Osteocyte (in vitro differentiated cells): Measurements from ENCODE around the gene C1QL3. TPM values are rescaled to one million over a fixed set of nuclear protein-coding genes. Genes with fewer than 3 reads are reported as not detected.

Experiments used
- DNase-seq: peaks from one replicate; pipeline ENCODE4 v3.0.0; 2021; ENCODE audit warnings: mixed read lengths; ENCODE audit not compliant: unreplicated experiment; ENCODE audit errors: extremely low spot score
- H3K27ac Mint-ChIP-seq: one replicate; pipeline ENCODE4 v1.8.0; 2021; ENCODE audit warnings: mild to moderate bottlenecking, mixed read lengths; ENCODE audit not compliant: unreplicated experiment
- H3K27me3 Mint-ChIP-seq: one replicate; pipeline ENCODE4 v1.8.0; 2021; ENCODE audit warnings: mixed read lengths; ENCODE audit not compliant: unreplicated experiment
- H3K36me3 Mint-ChIP-seq: one replicate; pipeline ENCODE4 v1.8.0; 2021; ENCODE audit warnings: mixed read lengths; ENCODE audit not compliant: unreplicated experiment
- H3K4me1 Mint-ChIP-seq: one replicate; pipeline ENCODE4 v1.8.0; 2021; ENCODE audit warnings: mixed read lengths; ENCODE audit not compliant: unreplicated experiment
- H3K4me3 Mint-ChIP-seq: one replicate; pipeline ENCODE4 v1.8.0; 2021; ENCODE audit warnings: mild to moderate bottlenecking, moderate library complexity, mixed read lengths; ENCODE audit not compliant: unreplicated experiment
- H3K9me3 Mint-ChIP-seq: one replicate; pipeline ENCODE4 v1.8.0; 2021; ENCODE audit warnings: mixed read lengths; ENCODE audit not compliant: unreplicated experiment
- total RNA-seq: library from RNA; stranded (reverse); gene quantifications from 2 replicates; pipeline ENCODE4 v1.2.1, GENCODE V29; 2021
- TF ChIP-seq, protein P1 (sequence below): fragments of 200-600 bp; sonication (generic); IDR thresholded peaks from 2 replicates; pipeline ENCODE4 v1.5.0; 2021; ENCODE audit warnings: antibody characterized with exemption, mild to moderate bottlenecking, moderate library complexity

The C1QL3 gene
- total RNA-seq, 1 donor from 2014 or later, result not detected

DNA sequence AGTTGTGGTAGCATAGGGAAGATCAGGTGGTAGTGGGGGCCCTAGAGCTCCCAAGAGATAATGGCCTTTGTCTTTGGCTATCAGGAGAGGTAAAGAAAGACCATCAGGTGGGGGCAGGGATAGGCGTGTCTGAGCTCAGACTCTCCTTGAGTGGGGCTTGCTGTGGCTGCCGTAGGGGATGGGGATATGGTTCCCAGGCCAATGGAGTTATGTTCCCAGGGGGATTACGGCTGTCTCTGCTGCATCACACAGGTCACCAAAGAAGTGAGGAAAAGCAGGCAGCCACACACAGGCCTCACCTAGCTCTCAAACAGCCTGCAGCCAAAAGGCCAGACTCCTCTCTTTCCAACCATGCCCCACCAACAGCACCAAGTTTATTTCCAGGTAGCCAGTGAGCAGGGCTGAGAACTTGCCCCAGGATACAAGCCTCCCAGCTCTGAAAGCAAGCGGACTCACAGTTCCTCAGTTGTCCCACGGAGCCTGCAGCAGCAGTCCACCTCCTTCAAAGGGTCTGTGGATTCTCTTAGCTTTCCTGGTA lies 37.6 kb upstream of the C1QL3 start:
- Mint-ChIP-seq H3K36me3 (no peaks in the 10 kb centered on the region), H3K9me3 (peaks cover 5% of the 10 kb centered on the region), H3K4me3 (no peak overlapping the region), H3K27me3 (peaks cover 55% of the 10 kb centered on the region), H3K4me1 (no peaks in the 10 kb centered on the region), H3K27ac (no peak overlapping the region)
- TF ChIP-seq, protein P1, sequence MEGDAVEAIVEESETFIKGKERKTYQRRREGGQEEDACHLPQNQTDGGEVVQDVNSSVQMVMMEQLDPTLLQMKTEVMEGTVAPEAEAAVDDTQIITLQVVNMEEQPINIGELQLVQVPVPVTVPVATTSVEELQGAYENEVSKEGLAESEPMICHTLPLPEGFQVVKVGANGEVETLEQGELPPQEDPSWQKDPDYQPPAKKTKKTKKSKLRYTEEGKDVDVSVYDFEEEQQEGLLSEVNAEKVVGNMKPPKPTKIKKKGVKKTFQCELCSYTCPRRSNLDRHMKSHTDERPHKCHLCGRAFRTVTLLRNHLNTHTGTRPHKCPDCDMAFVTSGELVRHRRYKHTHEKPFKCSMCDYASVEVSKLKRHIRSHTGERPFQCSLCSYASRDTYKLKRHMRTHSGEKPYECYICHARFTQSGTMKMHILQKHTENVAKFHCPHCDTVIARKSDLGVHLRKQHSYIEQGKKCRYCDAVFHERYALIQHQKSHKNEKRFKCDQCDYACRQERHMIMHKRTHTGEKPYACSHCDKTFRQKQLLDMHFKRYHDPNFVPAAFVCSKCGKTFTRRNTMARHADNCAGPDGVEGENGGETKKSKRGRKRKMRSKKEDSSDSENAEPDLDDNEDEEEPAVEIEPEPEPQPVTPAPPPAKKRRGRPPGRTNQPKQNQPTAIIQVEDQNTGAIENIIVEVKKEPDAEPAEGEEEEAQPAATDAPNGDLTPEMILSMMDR, result no peak
- DNase-seq, result no peak

DNA sequence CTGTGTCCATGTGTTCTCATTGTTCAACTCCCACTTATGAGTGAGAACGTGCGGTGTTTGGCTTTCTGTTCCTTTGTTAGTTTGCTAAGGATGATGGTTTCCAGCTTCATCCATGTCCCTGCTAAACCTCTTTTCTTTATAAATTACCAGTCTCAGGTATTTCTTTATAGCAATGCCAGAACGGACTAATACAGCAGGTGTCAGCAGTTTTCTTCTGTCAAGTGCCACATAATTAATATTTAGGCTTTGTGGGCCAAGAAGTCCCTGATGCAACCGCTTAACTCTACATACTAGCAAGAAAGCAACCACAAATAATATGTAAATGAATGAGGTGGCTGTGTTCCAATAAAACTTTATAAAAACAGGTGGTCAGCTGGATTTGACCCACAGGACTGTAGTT lies 26.3 kb upstream of the C1QL3 start:
- Mint-ChIP-seq H3K4me1 (peaks cover 1% of the 10 kb centered on the region), H3K36me3 (no peaks in the 10 kb centered on the region), H3K27me3 (peaks cover 27% of the 10 kb centered on the region), H3K9me3 (no peaks in the 10 kb centered on the region), H3K27ac (no peak overlapping the region), H3K4me3 (no peak overlapping the region)
- TF ChIP-seq, protein P1, result no peak
- no peak for DNase-seq

DNA sequence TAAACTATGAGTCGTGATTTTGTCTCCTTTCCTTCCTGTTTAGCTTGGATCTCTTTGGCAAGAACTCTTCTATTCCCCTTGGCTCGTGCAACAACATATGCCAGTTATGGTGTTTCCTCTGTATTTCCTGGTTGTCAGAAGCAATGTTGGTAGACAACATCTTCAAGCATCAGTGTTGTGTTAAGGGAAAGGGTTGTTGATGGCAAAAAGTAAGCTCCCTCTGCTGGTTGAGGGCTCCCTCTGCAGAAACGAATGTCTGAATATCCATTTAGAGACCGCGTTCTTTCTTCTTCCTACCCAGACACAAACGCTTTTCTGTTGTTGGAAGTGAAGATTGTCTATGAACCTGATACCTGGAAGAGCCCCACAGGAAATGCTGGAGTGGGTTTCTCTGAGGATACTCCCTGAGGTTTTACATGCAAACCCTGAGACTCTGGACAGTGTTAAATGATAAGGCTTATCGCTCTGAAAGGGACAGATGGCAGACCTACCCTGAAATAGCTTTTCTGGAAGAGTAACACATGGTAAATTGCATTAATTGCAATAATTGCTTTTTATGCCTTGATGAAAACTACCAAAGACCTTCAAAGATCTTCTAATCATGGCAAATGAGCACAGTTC lies 23.5 kb upstream of the C1QL3 start:
- Mint-ChIP-seq H3K9me3 (no peaks in the 10 kb centered on the region), H3K27ac (no peak overlapping the region), H3K4me3 (no peak overlapping the region), H3K27me3 (peaks cover 34% of the 10 kb centered on the region), H3K36me3 (no peaks in the 10 kb centered on the region), H3K4me1 (peaks cover 1% of the 10 kb centered on the region)
- TF ChIP-seq, protein P1, result peak; percentile 62
- no peak for DNase-seq

DNA sequence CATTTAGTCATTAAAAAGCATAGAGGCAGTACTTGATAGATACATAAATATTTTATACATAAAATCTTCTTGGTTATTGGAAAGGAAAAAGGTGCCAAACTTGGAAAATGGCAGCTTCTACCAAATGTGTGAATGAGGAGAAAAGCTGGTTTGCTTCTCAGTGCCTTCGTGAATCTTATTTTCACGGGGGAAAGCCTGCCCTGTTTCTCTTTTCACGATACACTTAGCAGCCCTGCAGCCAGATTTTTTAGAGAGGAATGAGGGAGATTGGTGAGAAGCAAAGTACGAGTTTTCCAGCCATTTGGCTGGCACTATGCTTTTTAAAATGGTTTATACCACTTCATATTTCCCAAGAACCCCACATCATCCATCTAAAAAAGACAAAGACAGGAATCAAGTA lies 22.9 kb upstream of the C1QL3 start:
- Mint-ChIP-seq H3K27ac (no peak overlapping the region), H3K9me3 (no peaks in the 10 kb centered on the region), H3K27me3 (peaks cover 36% of the 10 kb centered on the region), H3K4me3 (no peak overlapping the region), H3K4me1 (peaks cover 1% of the 10 kb centered on the region), H3K36me3 (no peaks in the 10 kb centered on the region)
- TF ChIP-seq, protein P1, result no peak
- no peak for DNase-seq

DNA sequence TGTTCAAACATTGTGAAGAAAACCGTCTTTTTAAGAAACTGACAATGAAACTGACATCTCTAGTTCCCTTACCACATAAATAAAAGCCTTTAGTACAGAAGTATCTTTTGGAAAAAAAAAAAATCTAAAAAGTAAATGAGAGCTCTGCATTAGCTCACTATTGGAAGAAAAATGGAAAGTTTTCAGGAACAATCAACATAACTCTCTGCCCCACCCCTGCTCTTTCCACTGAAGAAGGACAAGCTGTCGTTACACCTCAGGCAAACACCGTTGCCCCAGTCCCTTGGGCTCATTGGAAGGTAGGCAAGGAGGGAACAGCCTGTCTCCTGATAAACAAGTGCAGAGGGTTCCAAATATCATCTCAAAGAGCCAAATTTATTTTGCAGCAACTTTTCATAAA lies 22.4 kb upstream of the C1QL3 start:
- H3K4me1 Mint-ChIP-seq, result peaks cover 1% of the 10 kb centered on the region
- H3K4me3 Mint-ChIP-seq, result no peak overlapping the region
- no peaks in the 10 kb centered on the region for H3K36me3 Mint-ChIP-seq
- TF ChIP-seq, protein P1, result no peak
- peaks cover 36% of the 10 kb centered on the region for H3K27me3 Mint-ChIP-seq
- DNase-seq, result no peak
- no peaks in the 10 kb centered on the region for H3K9me3 Mint-ChIP-seq
- H3K27ac Mint-ChIP-seq, result no peak overlapping the region
